Glutamatergic neuron (in vitro differentiated cells): ENCODE data around the gene COL13A1. TPM values are rescaled to one million over a fixed set of nuclear protein-coding genes. Genes with fewer than 3 reads are reported as not detected.

Source experiments
- DNase-seq: peaks from one replicate; pipeline ENCODE4 v3.0.0; 2022
- H3K27ac Mint-ChIP-seq: one replicate; pipeline ENCODE4 v1.8.0; 2020; ENCODE audit warnings: mild to moderate bottlenecking, mixed read lengths, inconsistent platforms; ENCODE audit not compliant: unreplicated experiment
- H3K27me3 Mint-ChIP-seq: one replicate; pipeline ENCODE4 v1.8.0; 2020; ENCODE audit warnings: mild to moderate bottlenecking, moderate library complexity, mixed read lengths, inconsistent platforms; ENCODE audit not compliant: unreplicated experiment
- H3K36me3 Mint-ChIP-seq: one replicate; pipeline ENCODE4 v1.8.0; 2020; ENCODE audit warnings: mild to moderate bottlenecking, mixed read lengths, inconsistent platforms; ENCODE audit not compliant: unreplicated experiment
- H3K4me1 Mint-ChIP-seq: one replicate; pipeline ENCODE4 v1.8.0; 2020; ENCODE audit warnings: mild to moderate bottlenecking, low read depth, mixed read lengths, inconsistent platforms; ENCODE audit not compliant: unreplicated experiment
- H3K4me3 Mint-ChIP-seq: one replicate; pipeline ENCODE4 v1.8.0; 2020; ENCODE audit warnings: mild to moderate bottlenecking, mixed read lengths, inconsistent platforms; ENCODE audit not compliant: unreplicated experiment
- H3K9me3 Mint-ChIP-seq: one replicate; pipeline ENCODE4 v1.8.0; 2020; ENCODE audit warnings: mild to moderate bottlenecking, moderate library complexity, mixed read lengths, inconsistent platforms; ENCODE audit not compliant: unreplicated experiment
- CTCF ChIP-seq: fragments of 200-600 bp; sonication (generic); IDR thresholded peaks from one replicate; pipeline ENCODE4 v1.5.0; 2021; ENCODE audit not compliant: partially characterized antibody, unreplicated experiment
- total RNA-seq: library from RNA; stranded (reverse); fragmentation: NEBNext Ultra II Directional; extraction: Animal tissue kit (Norgen Biotek cat#: 25700); gene quantifications from one replicate; pipeline ENCODE4 v1.2.1, GENCODE V29; 2021; ENCODE audit not compliant: unreplicated experiment

Gene COL13A1
- total RNA-seq, 1 donor from 2014 or later: 8.5 TPM

GRCh38 chr10:69952069-69952800, 150.5 kb downstream of the COL13A1 start:
- no peak overlapping the region for H3K27ac Mint-ChIP-seq
- H3K27me3 Mint-ChIP-seq: peaks cover 2% of the 10 kb centered on the region
- no peak overlapping the region for H3K4me3 Mint-ChIP-seq
- DNase-seq: no peak
- H3K36me3 Mint-ChIP-seq: no peaks in the 10 kb centered on the region
- peaks cover 6% of the 10 kb centered on the region for H3K4me1 Mint-ChIP-seq
- no peak for TF ChIP-seq CTCF
- H3K9me3 Mint-ChIP-seq: peaks cover 1% of the 10 kb centered on the region

DNA sequence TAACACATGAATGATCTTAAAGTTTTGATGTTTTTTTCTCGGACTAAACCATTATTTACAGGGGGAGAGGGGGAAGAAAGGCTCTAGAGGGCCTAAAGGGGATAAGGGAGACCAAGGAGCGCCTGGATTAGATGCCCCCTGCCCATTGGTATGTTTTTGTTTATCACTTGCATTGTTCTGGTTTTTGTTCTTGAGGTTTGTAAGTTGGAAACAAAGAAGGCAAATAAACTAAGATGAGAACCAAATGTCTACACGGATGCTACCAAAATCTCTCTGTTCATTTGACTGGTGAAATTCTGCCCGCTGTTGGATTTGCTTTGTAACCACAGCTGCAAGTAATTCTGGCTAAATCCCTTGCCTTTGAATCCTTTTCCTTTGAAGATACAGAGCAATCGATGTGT, 151.1 kb downstream of the COL13A1 start:
- Mint-ChIP-seq H3K4me1 (peaks cover 6% of the 10 kb centered on the region), H3K27ac (no peak overlapping the region), H3K27me3 (peaks cover 2% of the 10 kb centered on the region), H3K9me3 (peaks cover 1% of the 10 kb centered on the region), H3K36me3 (no peaks in the 10 kb centered on the region), H3K4me3 (no peak overlapping the region)
- no peak for TF ChIP-seq CTCF
- no peak for DNase-seq

GRCh38 chr10:69953851-69954250, 152.1 kb downstream of the COL13A1 start:
- Mint-ChIP-seq H3K36me3 (no peaks in the 10 kb centered on the region), H3K27ac (no peak overlapping the region), H3K4me3 (no peak overlapping the region), H3K4me1 (peaks cover 6% of the 10 kb centered on the region), H3K9me3 (peaks cover 1% of the 10 kb centered on the region), H3K27me3 (peaks cover 2% of the 10 kb centered on the region)
- no peak for DNase-seq
- no peak for TF ChIP-seq CTCF

DNA sequence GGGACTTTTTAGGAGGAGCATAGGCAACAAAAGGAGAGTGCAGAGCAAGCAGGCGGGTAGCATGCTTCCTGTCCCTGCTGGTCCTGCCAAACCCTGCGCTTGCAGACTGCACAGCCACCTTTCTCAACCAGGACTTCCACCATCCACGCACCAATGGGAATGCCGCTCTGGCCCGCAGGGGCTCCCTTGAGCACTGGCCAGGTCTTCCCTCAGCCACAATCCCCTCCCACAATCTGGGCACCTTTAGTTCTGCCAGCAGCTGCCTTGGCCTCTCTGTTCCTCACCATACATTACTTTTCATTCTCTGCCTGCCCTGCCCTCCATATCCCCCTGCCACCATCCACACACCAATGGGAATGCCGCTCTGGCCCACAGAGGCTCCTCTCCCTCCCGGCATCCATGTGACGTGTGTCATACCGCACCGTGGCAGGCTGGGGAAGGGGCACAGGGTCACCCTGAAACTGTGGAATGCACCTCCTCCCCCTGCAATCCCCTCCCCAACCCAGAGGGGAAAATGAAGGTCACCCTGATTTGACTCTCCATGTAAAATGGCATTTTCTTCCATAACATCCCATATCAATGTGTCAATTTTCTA, 153.6 kb downstream of the COL13A1 start:
- no peak overlapping the region for H3K27ac Mint-ChIP-seq
- peaks cover 1% of the 10 kb centered on the region for H3K9me3 Mint-ChIP-seq
- no peaks in the 10 kb centered on the region for H3K27me3 Mint-ChIP-seq

More for the DNA sequence above, 153.6 kb downstream of the COL13A1 start:
- H3K36me3 Mint-ChIP-seq: no peaks in the 10 kb centered on the region
- H3K4me3 Mint-ChIP-seq: no peak overlapping the region
- no peak for TF ChIP-seq CTCF
- no peaks in the 10 kb centered on the region for H3K4me1 Mint-ChIP-seq
- no peak for DNase-seq
